Epithelial cell of esophagus (primary cell): ENCODE measurements around the gene MICAL3.
"Not testable (repeated sequence)": the region's sequence is repeated elsewhere in the genome, so short reads cannot be mapped to it uniquely, and the experiment has no call there.

Source experiments
- DNase-seq: peaks from one replicate; pipeline ENCODE4 v3.0.0; 2010; ENCODE audit warnings: low read depth
- H3K4me3 ChIP-seq: 2 replicates; pipeline ENCODE4 v1.5.1; 2011; ENCODE audit warnings: mild to moderate bottlenecking, low read length, control low read depth
- TF ChIP-seq, protein P1 (sequence below): IDR thresholded peaks from 2 replicates; pipeline ENCODE4 v1.5.1; 2011; ENCODE audit warnings: low read depth, mild to moderate bottlenecking, low read length, control low read depth, inconsistent platforms; ENCODE audit not compliant: insufficient read depth; ENCODE audit errors: missing control alignments

The MICAL3 gene

GRCh38 chr22:17882162-17882561 lies 142.2 kb downstream of the MICAL3 start:
- TF ChIP-seq, protein P1, sequence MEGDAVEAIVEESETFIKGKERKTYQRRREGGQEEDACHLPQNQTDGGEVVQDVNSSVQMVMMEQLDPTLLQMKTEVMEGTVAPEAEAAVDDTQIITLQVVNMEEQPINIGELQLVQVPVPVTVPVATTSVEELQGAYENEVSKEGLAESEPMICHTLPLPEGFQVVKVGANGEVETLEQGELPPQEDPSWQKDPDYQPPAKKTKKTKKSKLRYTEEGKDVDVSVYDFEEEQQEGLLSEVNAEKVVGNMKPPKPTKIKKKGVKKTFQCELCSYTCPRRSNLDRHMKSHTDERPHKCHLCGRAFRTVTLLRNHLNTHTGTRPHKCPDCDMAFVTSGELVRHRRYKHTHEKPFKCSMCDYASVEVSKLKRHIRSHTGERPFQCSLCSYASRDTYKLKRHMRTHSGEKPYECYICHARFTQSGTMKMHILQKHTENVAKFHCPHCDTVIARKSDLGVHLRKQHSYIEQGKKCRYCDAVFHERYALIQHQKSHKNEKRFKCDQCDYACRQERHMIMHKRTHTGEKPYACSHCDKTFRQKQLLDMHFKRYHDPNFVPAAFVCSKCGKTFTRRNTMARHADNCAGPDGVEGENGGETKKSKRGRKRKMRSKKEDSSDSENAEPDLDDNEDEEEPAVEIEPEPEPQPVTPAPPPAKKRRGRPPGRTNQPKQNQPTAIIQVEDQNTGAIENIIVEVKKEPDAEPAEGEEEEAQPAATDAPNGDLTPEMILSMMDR: no peak
- DNase-seq: no peak
- no peak overlapping the region for H3K4me3 ChIP-seq

GRCh38 chr22:17881366-17881765 lies 143.0 kb downstream of the MICAL3 start:
- no peak overlapping the region for H3K4me3 ChIP-seq
- TF ChIP-seq, protein P1: no peak
- no peak for DNase-seq

DNA sequence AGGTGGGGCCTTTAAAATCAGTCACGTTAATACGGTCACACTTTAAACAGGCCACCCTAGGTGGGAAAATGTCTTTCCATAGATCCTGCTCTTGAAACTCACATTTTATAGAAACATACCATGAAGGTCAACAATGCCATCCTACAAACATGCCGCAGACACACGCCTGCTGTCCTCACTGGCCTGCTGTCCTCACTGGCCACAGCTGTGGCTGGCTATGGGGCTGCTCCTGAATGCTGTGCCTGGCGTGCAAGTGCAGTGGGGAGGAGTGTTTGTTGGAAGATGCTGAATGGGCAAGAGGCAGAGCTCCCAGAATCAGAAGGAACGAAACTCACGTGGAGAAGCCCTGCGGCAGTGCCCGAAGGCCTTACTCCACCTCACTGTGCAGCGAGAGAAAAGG lies 143.9 kb downstream of the MICAL3 start:
- no peak for DNase-seq
- H3K4me3 ChIP-seq: no peak overlapping the region
- TF ChIP-seq, protein P1: no peak

DNA sequence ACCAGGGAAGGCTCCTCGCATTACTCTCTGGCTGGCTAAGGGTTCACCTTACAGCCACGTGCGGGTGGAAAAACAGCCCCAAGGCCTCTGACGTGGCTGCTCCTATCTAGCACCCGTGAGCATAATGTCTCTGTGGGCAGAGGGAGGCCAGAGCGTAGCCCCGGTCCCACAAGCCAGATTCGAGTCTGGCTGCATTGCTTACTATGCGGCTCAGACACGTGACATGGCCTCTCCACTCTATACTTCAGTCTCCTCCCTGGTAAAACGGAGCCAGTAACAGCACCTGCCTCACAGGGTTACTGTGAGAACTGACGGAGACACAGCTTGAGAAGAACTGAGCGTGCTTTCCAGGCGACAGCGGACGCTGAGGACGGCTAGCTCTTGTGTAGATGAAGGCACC lies 144.3 kb downstream of the MICAL3 start:
- H3K4me3 ChIP-seq: no peak overlapping the region
- TF ChIP-seq, protein P1: no peak
- DNase-seq: no peak

DNA sequence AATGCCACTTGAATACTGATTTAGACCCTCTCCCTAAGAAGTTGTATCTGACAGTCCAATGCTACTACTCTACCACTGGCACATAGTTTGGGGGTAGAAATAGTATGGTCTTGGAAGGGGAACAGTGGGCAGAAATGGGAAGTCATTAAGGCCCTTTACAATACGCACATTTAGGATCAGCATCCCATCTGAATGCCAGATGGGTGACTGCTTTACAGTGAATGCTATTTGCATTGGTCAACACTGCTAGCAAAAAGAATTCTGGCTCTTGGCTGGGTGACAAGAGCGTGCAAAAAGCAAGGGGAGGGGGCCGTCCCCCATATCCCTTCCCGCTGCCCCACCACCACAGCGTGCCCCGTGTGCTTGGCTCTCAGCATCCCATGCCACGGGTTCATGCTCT lies 145.4 kb downstream of the MICAL3 start:
- no peak for DNase-seq
- no peak overlapping the region for H3K4me3 ChIP-seq
- TF ChIP-seq, protein P1: no peak

DNA sequence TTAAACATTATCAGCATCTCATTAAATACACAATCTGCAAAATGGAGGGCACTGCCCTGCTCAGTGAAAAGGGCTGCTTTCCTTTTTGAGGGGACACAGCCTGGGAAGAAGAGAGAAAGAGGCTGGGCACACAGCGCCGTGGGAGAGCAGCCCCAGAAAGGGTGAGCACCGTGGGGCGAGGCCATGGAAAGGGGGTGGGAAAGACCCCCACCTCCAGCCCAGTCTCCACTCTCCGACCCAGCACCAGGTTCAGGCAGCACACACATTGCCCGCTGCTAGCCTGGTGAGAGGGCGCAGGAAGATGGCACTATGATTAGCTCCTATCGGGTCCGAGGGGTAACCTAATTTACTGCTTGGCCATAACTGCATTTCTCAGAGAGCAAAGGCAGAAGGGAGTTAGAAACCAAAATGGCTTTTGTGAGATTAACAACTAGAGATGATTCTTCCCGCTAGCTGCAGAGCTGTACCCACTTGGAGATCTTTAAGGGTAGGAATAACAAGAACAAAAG lies 146.1 kb downstream of the MICAL3 start:
- no peak overlapping the region for H3K4me3 ChIP-seq
- DNase-seq: no peak
- TF ChIP-seq, protein P1: no peak

- DNase-seq, H3K4me3 ChIP-seq: not testable (repeated sequence)
Observed at GRCh38 chr22:17876878-17877855, 147.2 kb downstream of the MICAL3 start.
